ENCODE data around the gene COPS7A.

The COPS7A gene

GRCh38 chr12:6770094-6770493 is 46.2 kb downstream of the COPS7A start:
- DNase-seq (ENCODE audit: low read depth): no peak

- DNase-seq (ENCODE audit: low read depth): no peak
Observed at GRCh38 chr12:6770600-6770999, 46.8 kb downstream of the COPS7A start.

GRCh38 chr12:6771091-6771495 is 47.2 kb downstream of the COPS7A start:
- no peak for DNase-seq (ENCODE audit: low read depth)

GRCh38 chr12:6771509-6772330 is 47.9 kb downstream of the COPS7A start:
- DNase-seq (ENCODE audit: low read depth): no peak

- DNase-seq (ENCODE audit: low read depth): peak; percentile 59
Observed at GRCh38 chr12:6772331-6772695, 48.5 kb downstream of the COPS7A start, which contains the start of gene LAG3. Gene LAG3, plus strand, starts transcription at chr12:6772520. Its CDS starts 333 bp downstream, at chr12:6772853.

GRCh38 chr12:6772726-6773589 is 49.1 kb downstream of the COPS7A start:
- DNase-seq (ENCODE audit: low read depth): no peak

- DNase-seq (ENCODE audit: low read depth): no peak
Observed at GRCh38 chr12:6773590-6774351, 49.9 kb downstream of the COPS7A start.

GRCh38 chr12:6774499-6775062 is 50.7 kb downstream of the COPS7A start:
- DNase-seq (ENCODE audit: low read depth): no peak

- no peak for DNase-seq (ENCODE audit: low read depth)
Observed at GRCh38 chr12:6775185-6776174, 51.6 kb downstream of the COPS7A start.

- DNase-seq (ENCODE audit: low read depth): no peak
Observed at GRCh38 chr12:6777386-6777785, 53.5 kb downstream of the COPS7A start.

- DNase-seq (ENCODE audit: low read depth): no peak
Observed at GRCh38 chr12:6778217-6778573, 54.3 kb downstream of the COPS7A start.

- DNase-seq (ENCODE audit: low read depth): peak; percentile 84
Observed at GRCh38 chr12:6778574-6779550, 55.0 kb downstream of the COPS7A start.

GRCh38 chr12:6779708-6780432 is 56.0 kb downstream of the COPS7A start:
- no peak for DNase-seq (ENCODE audit: low read depth)

GRCh38 chr12:6780573-6780972 is 56.7 kb downstream of the COPS7A start:
- no peak for DNase-seq (ENCODE audit: low read depth)
